ENCODE measurements around the gene FKBP1A.

FKBP1A gene

GRCh38 chr20:1320016-1320415 lies 72.8 kb downstream of the FKBP1A start:
- DNase-seq (ENCODE audit: low read depth in 1 of 2, low spot score in 1 of 2): no peak
- Histone ChIP-seq H3K4me3 (replicated peaks; ENCODE audit: insufficient read depth, low read length) (no peak overlapping the region), H3K27me3 (ENCODE audit: insufficient read depth, poor library complexity, severe bottlenecking) (no peaks in the 10 kb centered on the region), H3K27ac (replicated peaks) (no peak overlapping the region)
- TF ChIP-seq SPI1 (IDR thresholded peaks at IDR 0.05; ENCODE audit: borderline replicate concordance, low read depth): no peak
- no peak for TF ChIP-seq POLR2AphosphoS5 (IDR thresholded peaks at IDR 0.05; ENCODE audit: low read depth)
- no peak for TF ChIP-seq GABPA (IDR thresholded peaks at IDR 0.05; ENCODE audit: low read depth)
- TF ChIP-seq CTCF (IDR thresholded peaks at IDR 0.05; ENCODE audit: insufficient read depth, low read length): no peak
- no peak for TF ChIP-seq REST (IDR thresholded peaks at IDR 0.05; ENCODE audit: insufficient replicate concordance, low read depth)

GRCh38 chr20:1319462-1319861 lies 73.4 kb downstream of the FKBP1A start:
- Histone ChIP-seq H3K27ac (replicated peaks) (no peak overlapping the region), H3K27me3 (ENCODE audit: insufficient read depth, poor library complexity, severe bottlenecking) (no peaks in the 10 kb centered on the region), H3K4me3 (replicated peaks; ENCODE audit: insufficient read depth, low read length) (no peak overlapping the region)
- TF ChIP-seq CTCF (IDR thresholded peaks at IDR 0.05; ENCODE audit: insufficient read depth, low read length): no peak
- TF ChIP-seq POLR2AphosphoS5 (IDR thresholded peaks at IDR 0.05; ENCODE audit: low read depth): no peak
- no peak for TF ChIP-seq GABPA (IDR thresholded peaks at IDR 0.05; ENCODE audit: low read depth)
- TF ChIP-seq REST (IDR thresholded peaks at IDR 0.05; ENCODE audit: insufficient replicate concordance, low read depth): no peak
- TF ChIP-seq SPI1 (IDR thresholded peaks at IDR 0.05; ENCODE audit: borderline replicate concordance, low read depth): no peak
- no peak for DNase-seq (ENCODE audit: low read depth in 1 of 2, low spot score in 1 of 2)

DNA sequence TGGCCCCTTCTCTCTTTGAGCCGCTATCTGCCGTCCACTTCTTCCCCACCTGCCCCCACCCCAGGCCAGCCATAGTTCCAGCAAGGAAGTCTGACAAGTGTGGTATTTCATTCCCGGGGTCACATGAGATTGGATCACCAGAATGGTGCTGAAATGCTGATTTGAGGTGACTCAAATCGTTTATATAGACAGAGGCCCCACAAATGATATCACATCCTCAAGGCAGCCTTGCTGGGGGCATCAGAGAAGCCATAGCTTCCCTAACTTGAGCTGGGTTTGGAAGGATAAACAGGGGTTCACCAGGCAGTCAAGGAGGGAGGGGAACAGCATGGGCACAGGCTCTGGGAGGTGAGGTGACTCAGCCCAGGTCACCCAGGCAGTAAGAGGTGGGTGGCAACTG lies 73.8 kb downstream of the FKBP1A start:
- Histone ChIP-seq H3K27me3 (ENCODE audit: insufficient read depth, poor library complexity, severe bottlenecking) (no peaks in the 10 kb centered on the region), H3K4me3 (replicated peaks; ENCODE audit: insufficient read depth, low read length) (no peak overlapping the region), H3K27ac (replicated peaks) (no peak overlapping the region)
- DNase-seq (ENCODE audit: low read depth in 1 of 2, low spot score in 1 of 2): no peak
- TF ChIP-seq SPI1 (IDR thresholded peaks at IDR 0.05; ENCODE audit: borderline replicate concordance, low read depth): no peak
- no peak for TF ChIP-seq POLR2AphosphoS5 (IDR thresholded peaks at IDR 0.05; ENCODE audit: low read depth)
- TF ChIP-seq GABPA (IDR thresholded peaks at IDR 0.05; ENCODE audit: low read depth): no peak
- TF ChIP-seq REST (IDR thresholded peaks at IDR 0.05; ENCODE audit: insufficient replicate concordance, low read depth): no peak
- TF ChIP-seq CTCF (IDR thresholded peaks at IDR 0.05; ENCODE audit: insufficient read depth, low read length): no peak
